CD14-positive monocyte (primary cell): ENCODE measurements around the gene CHD2. TPM values are rescaled to one million over a fixed set of nuclear protein-coding genes. Genes with fewer than 3 reads are reported as not detected.

ENCODE experiments used
- DNase-seq, 3 donors: peaks; one replicate each; pipeline ENCODE4 v3.0.0-alpha.2; 2011 to 2022
- H2AFZ ChIP-seq: 2 replicates; pipeline ENCODE4 v1.6.0; 2012; ENCODE audit warnings: mild to moderate bottlenecking, low read depth, low read length, inconsistent platforms; ENCODE audit not compliant: insufficient read depth, poor library complexity, severe bottlenecking
- H3K27ac ChIP-seq, 2 donors: 1 replicate in 1 of 2; 2 replicates in 1 of 2; pipeline ENCODE4 v1.5.1; 2012 to 2013; ENCODE audit warnings: low read length in 2 of 2, control low read depth in 1 of 2, inconsistent platforms in 1 of 2, low read depth in 1 of 2, mild to moderate bottlenecking in 1 of 2
- H3K27me3 ChIP-seq, 2 donors: one replicate each; pipeline versions ENCODE4 v1.6.0 to v1.6.1; 2011 to 2013; ENCODE audit warnings: low read length in 2 of 2; ENCODE audit not compliant: control insufficient read depth in 2 of 2, insufficient read depth in 2 of 2
- H3K36me3 ChIP-seq, 2 donors: replicated peaks in 1 of 2; 1 replicate in 1 of 2; 2 replicates in 1 of 2; pipeline versions ENCODE4 v1.5.1 to v1.6.1; 2012 to 2013; ENCODE audit warnings: low read length in 2 of 2, control low read depth in 1 of 2, inconsistent platforms in 1 of 2, mild to moderate bottlenecking in 1 of 2; ENCODE audit not compliant: insufficient read depth in 2 of 2, control insufficient read depth in 1 of 2
- H3K4me1 ChIP-seq, 2 donors: 1 replicate in 1 of 2; 2 replicates in 1 of 2; pipeline versions ENCODE4 v1.5.1 to v1.6.1; 2012 to 2013; ENCODE audit warnings: low read length in 2 of 2, control low read depth in 1 of 2, inconsistent platforms in 1 of 2, mild to moderate bottlenecking in 1 of 2, moderate library complexity in 1 of 2; ENCODE audit not compliant: insufficient read depth in 2 of 2, control insufficient read depth in 1 of 2
- H3K4me2 ChIP-seq: replicated peaks from 2 replicates; pipeline ENCODE3; 2012; ENCODE audit warnings: low read length, moderate library complexity, mild to moderate bottlenecking; ENCODE audit not compliant: poor library complexity, severe bottlenecking; ENCODE audit errors: extremely low read depth
- H3K4me3 ChIP-seq, 3 experiments: fragments of 200-600 bp in 1 of 3; sonication (generic) in 1 of 3; replicated peaks in 1 of 3; 1 replicate in 2 of 3; 2 replicates in 1 of 3; pipeline ENCODE4 v1.5.1; 2011 to 2013; ENCODE audit warnings: low read length in 3 of 3, mild to moderate bottlenecking in 3 of 3, control low read depth in 2 of 3, low read depth in 2 of 3, inconsistent platforms in 1 of 3, moderate library complexity in 1 of 3
- H3K79me2 ChIP-seq: 2 replicates; pipeline ENCODE4 v1.6.0; 2012; ENCODE audit warnings: mild to moderate bottlenecking, control low read depth, inconsistent platforms, low read length, moderate library complexity; ENCODE audit not compliant: insufficient read depth
- H3K9ac ChIP-seq: 2 replicates; pipeline ENCODE4 v1.6.0; 2017; ENCODE audit warnings: low read length, mild to moderate bottlenecking; ENCODE audit not compliant: insufficient read depth, poor library complexity, severe bottlenecking
- H3K9me3 ChIP-seq, 2 donors: replicated peaks in 1 of 2; 1 replicate in 1 of 2; 2 replicates in 1 of 2; pipeline versions ENCODE4 v1.5.1 to v1.6.1; 2012 to 2013; ENCODE audit warnings: low read length in 2 of 2, control low read depth in 1 of 2; ENCODE audit not compliant: control insufficient read depth in 1 of 2, insufficient read depth in 1 of 2
- H4K20me1 ChIP-seq: 2 replicates; pipeline ENCODE4 v1.6.0; 2012; ENCODE audit warnings: mild to moderate bottlenecking, low read length, control low read depth, moderate library complexity; ENCODE audit not compliant: insufficient read depth
- H3K27ac Mint-ChIP-seq, 7 donors: one replicate each; pipeline ENCODE4 v1.8.0; 2020; ENCODE audit warnings: mild to moderate bottlenecking in 7 of 7, mixed read lengths in 7 of 7, moderate library complexity in 6 of 7, inconsistent platforms in 2 of 7
- H3K27me3 Mint-ChIP-seq, 3 donors: one replicate each; pipeline ENCODE4 v1.8.0; 2021 to 2022; ENCODE audit warnings: low read depth in 3 of 3, mild to moderate bottlenecking in 3 of 3, mixed read lengths in 3 of 3, moderate library complexity in 3 of 3, inconsistent platforms in 1 of 3
- H3K36me3 Mint-ChIP-seq, 2 donors: one replicate each; pipeline ENCODE4 v1.8.0; 2020; ENCODE audit warnings: mixed read lengths in 2 of 2, inconsistent platforms in 1 of 2, mild to moderate bottlenecking in 1 of 2
- H3K4me1 Mint-ChIP-seq: one replicate; pipeline ENCODE4 v1.8.0; 2020; ENCODE audit warnings: mild to moderate bottlenecking, mixed read lengths
- H3K4me3 Mint-ChIP-seq, 2 donors: one replicate each; pipeline ENCODE4 v1.8.0; 2020; ENCODE audit warnings: mild to moderate bottlenecking in 2 of 2, mixed read lengths in 2 of 2, moderate library complexity in 1 of 2
- H3K9me3 Mint-ChIP-seq, 7 donors: one replicate each; pipeline ENCODE4 v1.8.0; 2020 to 2022; ENCODE audit warnings: mixed read lengths in 7 of 7, mild to moderate bottlenecking in 6 of 7, moderate library complexity in 6 of 7, inconsistent platforms in 2 of 7
- CTCF ChIP-seq: fragments of 200-600 bp; IDR thresholded peaks from one replicate; pipeline ENCODE4 v1.8.0; 2022; ENCODE audit warnings: antibody characterized with exemption, mild to moderate bottlenecking
- WGBS: methylation state at CpG from one replicate; pipeline ENCODE4 v1.1.5; 2013; ENCODE audit warnings: missing lambda C conversion rate; ENCODE audit not compliant: insufficient coverage; 5-methylcytosine and 5-hydroxymethylcytosine counted together
- intact Hi-C, 2 donors: fragments of 100-400 bp; cut with micrococcal nuclease; formaldehyde crosslinking; loops; one replicate each; pipeline versions ENCODE4 v1.15.0 to v1.15.1; 2023
- polyA plus RNA-seq, 3 donors: library from polyadenylated mRNA; depleted of rRNA in 1 of 3; unstranded in 2 of 3; stranded (reverse) in 1 of 3; fragments of 300-500 nt in 2 of 3; fragments of >200 nt in 1 of 3; fragmentation: Illumina TruSeq in 2 of 3; gene quantifications; 1 replicate in 2 of 3; 2 replicates in 1 of 3; pipeline ENCODE4 v1.2.3, GENCODE V29; 2012 to 2021

CHD2 gene
- polyA plus RNA-seq, 3 donors, result 9.6 to 61.2 (median 11.4) TPM

- Mint-ChIP-seq H3K36me3 (peaks cover 86 to 92% of the 10 kb centered on the region in 2 donors), H3K4me1 (peaks cover 7% of the 10 kb centered on the region), H3K4me3 (no peak overlapping the region), H3K9me3 (peaks cover 13 to 21% (median 17%) of the 10 kb centered on the region in 7 donors), H3K27me3 (no peaks in the 10 kb centered on the region), H3K27ac (peak overlapping the region in 1 of 7 donors; percentile 10)
- Histone ChIP-seq H2AFZ (no peak overlapping the region), H3K27me3 (no peaks in the 10 kb centered on the region), H3K9ac (no peak overlapping the region), H3K79me2 (peaks cover 10% of the 10 kb centered on the region), H3K4me1 (no peaks in the 10 kb centered on the region), H3K27ac (no peak overlapping the region), H4K20me1 (peaks cover 50% of the 10 kb centered on the region), H3K4me2 (no peak overlapping the region), H3K9me3 (peaks cover 9 to 17% of the 10 kb centered on the region in 2 donors), H3K36me3 (peaks cover 91 to 100% of the 10 kb centered on the region in 2 donors), H3K4me3 (no peak overlapping the region)
- no CpG with 5 or more reads among the region's 2 CpGs for WGBS
- no peak for DNase-seq
- TF ChIP-seq CTCF, result no peak
- intact Hi-C loops, result loop anchor here in 1 of 2 donors (10.0 kb wide), 1 partner anchor 51 kb away; no protein-coding TSS in a partner anchor
Measured at GRCh38 chr15:92953566-92953965, 53.4 kb downstream of the CHD2 start.

GRCh38 chr15:92954002-92954401, 53.9 kb downstream of the CHD2 start:
- peaks cover 14% of the 10 kb centered on the region for H3K79me2 ChIP-seq
- Mint-ChIP-seq H3K36me3 (peaks cover 86 to 90% of the 10 kb centered on the region in 2 donors), H3K9me3 (peaks cover 10 to 17% (median 12%) of the 10 kb centered on the region in 7 donors), H3K4me3 (no peak overlapping the region), H3K4me1 (peaks cover 9% of the 10 kb centered on the region), H3K27ac (no peak overlapping the region), H3K27me3 (no peaks in the 10 kb centered on the region)
- H3K27me3 ChIP-seq, result no peaks in the 10 kb centered on the region
- no peak overlapping the region for H3K27ac ChIP-seq
- peaks cover 89 to 100% of the 10 kb centered on the region in 2 donors for H3K36me3 ChIP-seq
- no peak for DNase-seq
- H2AFZ ChIP-seq, result no peak overlapping the region
- no peak overlapping the region for H3K9ac ChIP-seq
- H3K4me3 ChIP-seq, result no peak overlapping the region
- intact Hi-C loops, result loop anchor here in 1 of 2 donors (10.0 kb wide), 1 partner anchor 51 kb away; no protein-coding TSS in a partner anchor
- no peak overlapping the region for H3K4me2 ChIP-seq
- H3K9me3 ChIP-seq, result peaks cover 5 to 13% of the 10 kb centered on the region in 2 donors
- no peak for TF ChIP-seq CTCF
- no peaks in the 10 kb centered on the region for H3K4me1 ChIP-seq
- peaks cover 55% of the 10 kb centered on the region for H4K20me1 ChIP-seq
- 100% methylated on average over 2 of the region's 6 CpGs for WGBS
